Transverse colon (tissue), 4 donors: Measurements from ENCODE around the gene DNAJC12. TPM values are rescaled to one million over a fixed set of nuclear protein-coding genes. Genes with fewer than 3 reads are reported as not detected.

Experiments
- DNase-seq: peaks from one replicate; pipeline ENCODE4 v3.0.0-alpha.2; 2019
- H3K27ac ChIP-seq, 4 donors: fragments of 200-600 bp; sonication (generic); 2 replicates each; pipeline ENCODE4 v1.5.1; 2016 to 2018; ENCODE audit warnings: inconsistent platforms in 4 of 4
- H3K27me3 ChIP-seq: fragments of 200-600 bp; sonication (generic); 2 replicates; pipeline ENCODE4 v1.5.1; 2017; ENCODE audit warnings: inconsistent platforms
- H3K36me3 ChIP-seq, 4 donors: fragments of 200-600 bp; sonication (generic); 2 replicates each; pipeline ENCODE4 v1.5.1; 2017 to 2019; ENCODE audit warnings: inconsistent platforms in 4 of 4
- H3K4me1 ChIP-seq, 4 donors: fragments of 200-600 bp; sonication (generic); 2 replicates each; pipeline ENCODE4 v1.5.1; 2017 to 2020; ENCODE audit warnings: inconsistent platforms in 4 of 4
- H3K4me3 ChIP-seq, 4 donors: fragments of 200-600 bp; sonication (generic); 1 replicate in 1 of 4; 2 replicates in 3 of 4; pipeline versions ENCODE4 v1.5.1 to v1.6.1; 2017 to 2019; ENCODE audit warnings: inconsistent platforms in 4 of 4
- H3K9me3 ChIP-seq, 2 donors: fragments of 200-600 bp; sonication (generic); 2 replicates each; pipeline ENCODE4 v1.5.1; 2017 to 2019; ENCODE audit warnings: inconsistent platforms in 2 of 2
- CTCF ChIP-seq, 5 experiments: fragments of 200-600 bp in 3 of 5; fragments of 450-650 bp in 2 of 5; sonication (generic) in 3 of 5; IDR thresholded peaks; 1 replicate in 2 of 5; 2 replicates in 3 of 5; pipeline ENCODE4 v1.5.1; 2016 to 2017; ENCODE audit warnings: antibody characterized with exemption in 5 of 5, inconsistent platforms in 3 of 5, mild to moderate bottlenecking in 2 of 5, moderate library complexity in 1 of 5
- EP300 ChIP-seq: sonication (generic); formaldehyde crosslinking; IDR thresholded peaks from one replicate; pipeline ENCODE4 v1.6.1; 2017; ENCODE audit warnings: antibody characterized with exemption, low read depth
- POLR2A ChIP-seq: fragments of 450-650 bp; IDR thresholded peaks from one replicate; pipeline ENCODE4 v1.6.1; 2016; ENCODE audit warnings: antibody characterized with exemption, mild to moderate bottlenecking, moderate library complexity
- POLR2AphosphoS5 ChIP-seq, 3 donors: sonication (generic); formaldehyde crosslinking; IDR thresholded peaks; one replicate each; pipeline ENCODE4 v1.6.1; 2016; ENCODE audit warnings: antibody characterized with exemption in 3 of 3
- WGBS, 2 donors: methylation state at CpG; one replicate each; pipeline ENCODE4 v1.1.5; 2018; ENCODE audit warnings: low coverage in 1 of 2; 5-methylcytosine and 5-hydroxymethylcytosine counted together
- in situ Hi-C, 4 donors: fragments of 200-750 bp; cut with MboI; loops; one replicate each; pipeline versions ENCODE4 v1.15.0 to v1.15.1; 2017; ENCODE audit warnings: low sequenced_read_pairs in 3 of 4, low pct_ligation_motif_present in 1 of 4, low pct_unique_long_range_greater_than_20kb in 1 of 4
- intact Hi-C: fragments of 100-400 bp; cut with DNase I; formaldehyde crosslinking; loops from one replicate; pipeline ENCODE4 v1.15.1; 2023; ENCODE audit warnings: low total_unique reads
- total RNA-seq, 4 donors: library from RNA; depleted of rRNA; stranded (reverse); fragments of >200 nt; gene quantifications; one replicate each; pipeline ENCODE4 v1.1.0, GENCODE V29; 2016

The DNAJC12 gene
- total RNA-seq, 4 donors from 2014 or later, result 2.0 to 8.7 (median 4.4) TPM

DNA sequence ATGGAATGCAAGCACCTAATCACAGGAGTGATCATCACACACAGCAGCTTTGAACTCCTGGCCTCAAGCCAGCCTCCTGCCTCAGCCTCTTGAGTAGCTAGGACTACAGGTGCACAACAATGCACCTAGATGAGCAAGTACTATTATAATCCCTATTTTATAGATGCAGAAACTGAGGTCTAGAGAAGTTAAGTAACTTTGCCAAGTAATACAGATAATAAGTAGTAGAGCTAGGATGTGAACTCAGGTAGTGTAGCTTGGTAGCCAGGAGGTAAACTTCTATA is 33.7 kb downstream of the DNAJC12 start:
- Histone ChIP-seq H3K4me1 (peaks cover 0 to 4% (median 3%) of the 10 kb centered on the region in 4 donors), H3K27me3 (no peaks in the 10 kb centered on the region), H3K9me3 (no peaks in the 10 kb centered on the region), H3K36me3 (no peaks in the 10 kb centered on the region), H3K4me3 (no peak overlapping the region), H3K27ac (no peak overlapping the region)
- DNase-seq, result no peak
- TF ChIP-seq POLR2A, result no peak
- TF ChIP-seq POLR2AphosphoS5 (IDR thresholded peaks at IDR 0.05), result no peak
- TF ChIP-seq EP300, result no peak
- no peak for TF ChIP-seq CTCF (IDR thresholded peaks at IDR 0.05)
- in situ Hi-C loops, result no loop called here
- intact Hi-C loops, result no loop called here

DNA sequence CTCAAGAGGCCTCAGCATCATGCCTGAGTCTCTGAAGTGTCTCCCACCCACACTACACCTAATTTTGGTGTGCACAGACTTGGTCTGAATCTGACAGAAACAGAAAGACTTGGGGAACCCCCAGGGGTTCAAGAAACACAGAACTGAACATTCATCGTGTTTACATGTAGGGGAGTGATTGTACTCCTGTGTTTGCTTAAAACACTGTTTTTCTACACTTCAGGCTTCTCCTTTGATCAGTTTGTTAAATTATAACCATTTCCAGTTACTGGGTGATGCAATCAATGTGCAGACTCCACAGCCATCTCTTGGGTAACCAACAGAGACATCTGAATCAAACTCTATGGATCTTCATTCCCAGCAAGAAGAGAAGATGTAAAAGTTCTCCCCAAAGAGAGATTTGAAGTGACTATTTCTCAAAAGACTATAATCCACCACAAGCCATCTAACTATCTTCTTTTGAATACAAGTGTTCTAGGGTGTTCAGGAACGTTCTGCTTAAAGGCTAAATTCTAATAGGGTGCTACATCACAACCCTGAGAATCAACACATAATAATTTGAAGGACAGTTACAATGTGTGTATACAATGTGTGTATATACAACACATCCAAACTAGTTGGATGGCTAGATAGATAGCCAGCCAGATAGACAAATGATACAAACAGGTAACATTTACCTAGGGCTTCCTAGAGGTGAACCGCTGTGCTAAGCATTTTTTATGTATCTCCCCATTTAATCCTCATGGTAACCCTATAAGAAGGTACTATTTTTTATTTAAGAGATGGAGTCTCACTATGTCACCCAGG is 34.2 kb downstream of the DNAJC12 start:
- WGBS, 2 donors, result 10 to 59% methylated on average over 1 to 3 of the region's 3 CpGs
- intact Hi-C loops (no loop called here), in situ Hi-C loops (no loop called here)
- no peaks in the 10 kb centered on the region for H3K27me3 ChIP-seq
- no peak for DNase-seq
- no peaks in the 10 kb centered on the region for H3K9me3 ChIP-seq
- H3K36me3 ChIP-seq, result no peaks in the 10 kb centered on the region
- TF ChIP-seq POLR2AphosphoS5 (IDR thresholded peaks at IDR 0.05) (no peak), POLR2A (no peak), EP300 (no peak), CTCF (IDR thresholded peaks at IDR 0.05) (no peak)
- H3K4me3 ChIP-seq, result no peak overlapping the region
- peaks cover 0 to 3% (median 2%) of the 10 kb centered on the region in 4 donors for H3K4me1 ChIP-seq
- no peak overlapping the region for H3K27ac ChIP-seq

- in situ Hi-C loops, result no loop called here
- peaks cover 0 to 3% (median 1%) of the 10 kb centered on the region in 4 donors for H3K4me1 ChIP-seq
- no peak for TF ChIP-seq CTCF (IDR thresholded peaks at IDR 0.05)
- no peak for TF ChIP-seq POLR2AphosphoS5 (IDR thresholded peaks at IDR 0.05)
- TF ChIP-seq POLR2A, result no peak
- TF ChIP-seq EP300, result no peak
- H3K9me3 ChIP-seq, result no peaks in the 10 kb centered on the region
- no peak overlapping the region for H3K27ac ChIP-seq
- DNase-seq, result no peak
- H3K36me3 ChIP-seq, result no peaks in the 10 kb centered on the region
- H3K27me3 ChIP-seq, result no peaks in the 10 kb centered on the region
- 35 to 55% methylated on average over 7 to 10 of the region's 10 CpGs for WGBS, 2 donors
- intact Hi-C loops, result no loop called here
- H3K4me3 ChIP-seq, result no peak overlapping the region
Measured at GRCh38 chr10:67802767-67803538, 35.0 kb downstream of the DNAJC12 start.

DNA sequence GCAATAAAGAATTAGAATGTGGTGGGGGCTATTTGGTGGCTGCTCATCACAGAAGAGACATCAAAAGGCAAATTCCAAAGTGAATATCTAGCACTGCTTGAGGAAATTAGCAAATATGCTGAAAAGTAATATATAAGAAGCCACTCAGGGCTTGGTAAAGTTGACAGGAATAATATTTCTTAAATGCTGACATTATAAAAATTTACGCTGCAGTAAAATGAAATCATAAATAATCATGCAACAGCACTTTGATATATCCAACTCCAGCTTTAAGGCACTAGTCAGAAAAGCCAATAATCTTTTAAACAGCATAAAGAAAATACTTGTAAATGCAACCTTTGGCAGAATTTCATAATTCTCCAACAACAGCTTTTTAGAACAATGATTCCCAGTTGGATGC is 36.9 kb downstream of the DNAJC12 start:
- in situ Hi-C loops, result no loop called here

More for the DNA sequence above, 36.9 kb downstream of the DNAJC12 start:
- Histone ChIP-seq H3K27me3 (no peaks in the 10 kb centered on the region), H3K36me3 (no peaks in the 10 kb centered on the region), H3K4me1 (peaks cover 0 to 3% (median 1%) of the 10 kb centered on the region in 4 donors), H3K9me3 (no peaks in the 10 kb centered on the region), H3K27ac (no peak overlapping the region), H3K4me3 (no peak overlapping the region)
- DNase-seq, result no peak
- intact Hi-C loops, result no loop called here
- WGBS, 2 donors, result 71 to 94% methylated on average over 1 of the region's 1 CpG
- TF ChIP-seq EP300, result no peak
- TF ChIP-seq CTCF (IDR thresholded peaks at IDR 0.05), result no peak
- TF ChIP-seq POLR2A, result no peak
- TF ChIP-seq POLR2AphosphoS5 (IDR thresholded peaks at IDR 0.05), result no peak
